AG10803 (cell line): ENCODE measurements around the gene SMAD7.

Experiments used
- DNase-seq: peaks from one replicate; pipeline ENCODE4 v3.0.0; 2010; ENCODE audit warnings: low read depth
- H3K4me3 ChIP-seq: 2 replicates; pipeline ENCODE4 v1.5.1; 2011; ENCODE audit warnings: mild to moderate bottlenecking, low read length, control low read depth
- TF ChIP-seq, protein P1 (sequence below): conservative IDR thresholded peaks from 2 replicates; pipeline ENCODE4 v1.5.1; 2011; ENCODE audit warnings: mild to moderate bottlenecking, low read length, control low read depth, inconsistent platforms

SMAD7 gene

GRCh38 chr18:48891721-48892120 is 59.0 kb downstream of the SMAD7 start:
- no peak for DNase-seq
- TF ChIP-seq, protein P1, sequence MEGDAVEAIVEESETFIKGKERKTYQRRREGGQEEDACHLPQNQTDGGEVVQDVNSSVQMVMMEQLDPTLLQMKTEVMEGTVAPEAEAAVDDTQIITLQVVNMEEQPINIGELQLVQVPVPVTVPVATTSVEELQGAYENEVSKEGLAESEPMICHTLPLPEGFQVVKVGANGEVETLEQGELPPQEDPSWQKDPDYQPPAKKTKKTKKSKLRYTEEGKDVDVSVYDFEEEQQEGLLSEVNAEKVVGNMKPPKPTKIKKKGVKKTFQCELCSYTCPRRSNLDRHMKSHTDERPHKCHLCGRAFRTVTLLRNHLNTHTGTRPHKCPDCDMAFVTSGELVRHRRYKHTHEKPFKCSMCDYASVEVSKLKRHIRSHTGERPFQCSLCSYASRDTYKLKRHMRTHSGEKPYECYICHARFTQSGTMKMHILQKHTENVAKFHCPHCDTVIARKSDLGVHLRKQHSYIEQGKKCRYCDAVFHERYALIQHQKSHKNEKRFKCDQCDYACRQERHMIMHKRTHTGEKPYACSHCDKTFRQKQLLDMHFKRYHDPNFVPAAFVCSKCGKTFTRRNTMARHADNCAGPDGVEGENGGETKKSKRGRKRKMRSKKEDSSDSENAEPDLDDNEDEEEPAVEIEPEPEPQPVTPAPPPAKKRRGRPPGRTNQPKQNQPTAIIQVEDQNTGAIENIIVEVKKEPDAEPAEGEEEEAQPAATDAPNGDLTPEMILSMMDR: no peak
- no peak overlapping the region for H3K4me3 ChIP-seq

GRCh38 chr18:48889981-48890762 is 60.6 kb downstream of the SMAD7 start:
- TF ChIP-seq, protein P1: no peak
- DNase-seq: no peak
- H3K4me3 ChIP-seq: no peak overlapping the region

GRCh38 chr18:48889115-48889941 is 61.4 kb downstream of the SMAD7 start:
- no peak overlapping the region for H3K4me3 ChIP-seq
- TF ChIP-seq, protein P1: no peak
- DNase-seq: no peak

DNA sequence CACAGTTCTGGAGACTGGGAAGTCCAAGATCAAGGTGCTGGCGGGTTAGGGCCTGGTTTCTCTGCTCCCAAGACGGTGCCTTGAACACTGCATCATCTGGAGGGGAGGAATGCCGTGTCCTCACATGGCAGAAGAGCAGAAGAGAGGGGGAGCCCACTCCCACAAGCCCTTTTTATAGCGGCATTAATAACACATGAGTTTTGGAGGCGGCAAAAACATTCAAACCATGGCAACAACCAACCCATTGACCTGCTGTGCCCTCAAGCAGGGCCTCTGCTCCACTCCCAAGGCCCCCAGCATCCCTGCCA is 62.0 kb downstream of the SMAD7 start:
- TF ChIP-seq, protein P1: no peak
- no peak for DNase-seq
- H3K4me3 ChIP-seq: no peak overlapping the region

- H3K4me3 ChIP-seq: no peak overlapping the region
- TF ChIP-seq, protein P1: no peak
- DNase-seq: no peak
Measured at GRCh38 chr18:48887905-48888772, 62.6 kb downstream of the SMAD7 start.

DNA sequence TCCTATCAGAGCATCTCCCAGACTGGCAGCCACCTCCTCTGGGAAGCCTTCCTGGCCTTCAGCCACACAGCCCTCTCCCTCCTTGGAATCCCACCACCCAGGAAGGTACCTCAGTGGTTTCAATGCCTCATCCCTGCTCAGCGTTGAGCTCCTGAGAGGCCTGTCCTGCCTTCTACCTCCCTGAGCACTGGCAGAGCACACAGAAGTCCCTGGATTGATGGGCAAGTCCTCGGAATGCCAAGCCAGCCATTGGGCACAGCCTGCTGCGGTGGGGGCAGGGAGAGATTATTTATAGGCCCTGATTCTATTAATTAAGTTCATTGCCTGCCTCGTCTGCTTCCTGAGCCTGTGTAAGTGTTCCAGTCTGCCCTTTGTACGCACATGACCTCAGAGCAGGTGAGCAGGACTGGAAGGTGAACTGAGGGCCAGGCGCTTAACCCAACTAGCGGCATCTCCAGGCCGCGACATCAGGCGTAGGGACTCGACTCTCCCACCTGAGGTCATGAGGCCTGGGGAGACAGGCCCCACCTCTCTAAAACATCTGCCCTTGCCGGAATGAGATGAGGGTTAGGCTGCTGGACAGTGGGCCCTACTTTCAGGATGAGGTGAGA is 63.4 kb downstream of the SMAD7 start:
- TF ChIP-seq, protein P1: no peak
- no peak overlapping the region for H3K4me3 ChIP-seq
- DNase-seq: no peak
